GM13977 (cell line): ENCODE measurements around the gene ABCC3.
"Not testable (repeated sequence)": the region's sequence is repeated elsewhere in the genome, so short reads cannot be mapped to it uniquely, and the experiment has no call there.

Source experiments
- DNase-seq: peaks from one replicate; pipeline ENCODE4 v3.0.0; 2012; ENCODE audit warnings: low spot score
- in situ Hi-C: fragments of 300-500 bp; cut with MboI; formaldehyde crosslinking; loops from one replicate; pipeline ENCODE4 v1.12.0; 2022; ENCODE audit warnings: low sequenced_read_pairs, low pct_unique_long_range_greater_than_20kb, mixed read lengths, inconsistent platforms; ENCODE audit not compliant: unreplicated experiment
- TF ChIP-seq, protein P1 (sequence below): IDR thresholded peaks from 2 replicates; pipeline ENCODE4 v1.5.1; 2012; ENCODE audit warnings: mild to moderate bottlenecking, control low read depth; ENCODE audit not compliant: insufficient read depth; ENCODE audit errors: extremely low read depth, missing control alignments

Gene ABCC3

GRCh38 chr17:50699410-50699809 lies 64.7 kb downstream of the ABCC3 start:
- DNase-seq, result no peak
- in situ Hi-C loops, result no loop called here
- TF ChIP-seq, protein P1, sequence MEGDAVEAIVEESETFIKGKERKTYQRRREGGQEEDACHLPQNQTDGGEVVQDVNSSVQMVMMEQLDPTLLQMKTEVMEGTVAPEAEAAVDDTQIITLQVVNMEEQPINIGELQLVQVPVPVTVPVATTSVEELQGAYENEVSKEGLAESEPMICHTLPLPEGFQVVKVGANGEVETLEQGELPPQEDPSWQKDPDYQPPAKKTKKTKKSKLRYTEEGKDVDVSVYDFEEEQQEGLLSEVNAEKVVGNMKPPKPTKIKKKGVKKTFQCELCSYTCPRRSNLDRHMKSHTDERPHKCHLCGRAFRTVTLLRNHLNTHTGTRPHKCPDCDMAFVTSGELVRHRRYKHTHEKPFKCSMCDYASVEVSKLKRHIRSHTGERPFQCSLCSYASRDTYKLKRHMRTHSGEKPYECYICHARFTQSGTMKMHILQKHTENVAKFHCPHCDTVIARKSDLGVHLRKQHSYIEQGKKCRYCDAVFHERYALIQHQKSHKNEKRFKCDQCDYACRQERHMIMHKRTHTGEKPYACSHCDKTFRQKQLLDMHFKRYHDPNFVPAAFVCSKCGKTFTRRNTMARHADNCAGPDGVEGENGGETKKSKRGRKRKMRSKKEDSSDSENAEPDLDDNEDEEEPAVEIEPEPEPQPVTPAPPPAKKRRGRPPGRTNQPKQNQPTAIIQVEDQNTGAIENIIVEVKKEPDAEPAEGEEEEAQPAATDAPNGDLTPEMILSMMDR, result no peak

DNA sequence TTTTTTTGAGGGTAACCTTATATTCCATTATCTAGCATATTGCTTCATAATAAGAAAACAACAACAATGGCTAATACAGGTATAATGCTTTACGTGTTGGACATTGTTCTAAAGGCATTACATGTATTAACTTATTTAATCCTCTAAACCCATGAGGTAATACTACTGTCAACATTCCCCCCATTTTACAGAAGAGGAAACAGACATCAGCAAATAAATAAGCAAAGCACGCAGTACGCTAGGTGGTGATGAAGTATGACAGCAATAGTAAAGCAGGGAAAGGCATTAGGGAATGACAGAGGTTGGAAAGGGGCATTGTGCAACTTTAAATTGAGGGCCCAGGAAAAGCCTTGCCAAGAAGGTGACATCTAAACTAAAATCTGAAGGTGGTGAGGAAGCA lies 68.5 kb downstream of the ABCC3 start:
- TF ChIP-seq, protein P1, result no peak
- DNase-seq, result no peak
- in situ Hi-C loops, result no loop called here

GRCh38 chr17:50707289-50708049 lies 72.8 kb downstream of the ABCC3 start, which contains the start of gene ANKRD40:
Gene ANKRD40 (minus strand): TSS chr17:50707914. CDS start chr17:50707654, 260 bp downstream.
- peak; percentile 91 for DNase-seq
- in situ Hi-C loops, result no loop called here
- TF ChIP-seq, protein P1, result no peak

- in situ Hi-C loops, result no loop called here
- no peak for DNase-seq
Observed at GRCh38 chr17:50708050-50709000, 73.6 kb downstream of the ABCC3 start.

GRCh38 chr17:50709053-50709452 lies 74.4 kb downstream of the ABCC3 start:
- DNase-seq, in situ Hi-C loops: not testable (repeated sequence)

More at GRCh38 chr17:50708050-50709000, 73.6 kb downstream of the ABCC3 start:
- TF ChIP-seq, protein P1, result peak; percentile 3

- no peak for DNase-seq
- TF ChIP-seq, protein P1, result no peak
- in situ Hi-C loops, result no loop called here
Observed at GRCh38 chr17:50710025-50710424, 75.3 kb downstream of the ABCC3 start.
